GM18508 (cell line): ENCODE measurements around the gene PPM1B.
"Not testable (repeated sequence)": the region's sequence is repeated elsewhere in the genome, so short reads cannot be mapped to it uniquely, and the experiment has no call there.

Experiments
- ATAC-seq: cut with Tn5 transposase; IDR thresholded peaks from one replicate; pipeline ENCODE4 v1.9.1; 2021; ENCODE audit warnings: moderate number of reproducible peaks; ENCODE audit not compliant: insufficient read depth, unreplicated experiment

PPM1B gene

DNA sequence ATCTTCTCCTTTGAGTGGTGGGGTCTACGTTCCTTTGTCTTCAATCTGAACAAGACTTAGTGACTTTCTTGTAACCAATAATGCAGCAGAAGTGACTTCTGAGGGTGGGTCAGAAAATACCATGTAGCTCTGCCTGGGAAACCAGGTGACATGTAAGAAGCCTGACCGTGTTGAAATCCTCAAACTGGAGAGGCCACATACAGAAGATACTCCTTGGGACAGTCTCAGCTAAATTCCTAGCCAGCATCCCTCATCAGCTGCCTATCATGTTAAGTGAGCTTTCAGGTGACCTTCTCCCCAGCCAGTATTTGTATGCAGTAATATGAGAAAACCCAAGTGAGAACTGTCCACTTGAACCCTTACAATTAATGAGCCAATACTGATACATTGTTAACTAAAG lies 27.0 kb downstream of the PPM1B start:
- ATAC-seq, result no peak

DNA sequence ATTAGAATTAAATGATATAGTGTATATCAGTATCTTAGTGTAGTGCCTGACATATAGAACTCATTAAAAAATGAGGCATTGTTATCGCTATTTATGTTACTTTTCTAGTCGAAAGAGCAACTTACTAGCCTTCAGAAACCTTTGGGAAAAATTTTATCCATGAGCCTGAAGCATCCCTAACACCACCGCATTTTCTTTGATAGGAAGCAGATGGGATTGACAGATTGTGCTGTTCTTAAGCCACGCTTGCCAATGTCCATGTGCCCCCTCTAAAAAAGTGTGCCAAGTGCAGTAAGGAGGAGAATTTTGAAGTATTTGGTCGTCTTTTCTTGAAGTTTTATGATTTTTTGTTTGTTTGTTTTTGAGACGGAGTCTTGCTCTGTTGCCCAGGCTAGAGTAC lies 29.1 kb downstream of the PPM1B start:
- no peak for ATAC-seq

DNA sequence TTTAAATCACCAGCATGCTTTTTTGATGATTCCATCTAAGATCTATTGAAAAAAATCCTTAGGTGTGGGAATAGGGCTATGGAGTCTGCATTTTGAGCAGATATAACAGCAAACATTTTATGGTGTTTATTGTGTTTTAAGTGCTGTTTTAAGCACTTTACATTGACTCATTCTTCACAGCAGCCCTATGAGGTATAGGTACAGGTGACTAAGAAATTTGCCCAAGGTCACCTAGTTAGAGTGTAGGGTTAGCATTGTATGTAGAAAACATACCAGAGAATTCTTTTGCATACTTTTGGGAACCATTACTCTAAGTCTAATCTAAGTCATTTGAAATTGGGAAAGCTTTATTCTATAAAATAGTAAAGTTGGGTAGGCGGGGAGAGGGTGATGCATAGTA lies 31.3 kb downstream of the PPM1B start:
- no peak for ATAC-seq

DNA sequence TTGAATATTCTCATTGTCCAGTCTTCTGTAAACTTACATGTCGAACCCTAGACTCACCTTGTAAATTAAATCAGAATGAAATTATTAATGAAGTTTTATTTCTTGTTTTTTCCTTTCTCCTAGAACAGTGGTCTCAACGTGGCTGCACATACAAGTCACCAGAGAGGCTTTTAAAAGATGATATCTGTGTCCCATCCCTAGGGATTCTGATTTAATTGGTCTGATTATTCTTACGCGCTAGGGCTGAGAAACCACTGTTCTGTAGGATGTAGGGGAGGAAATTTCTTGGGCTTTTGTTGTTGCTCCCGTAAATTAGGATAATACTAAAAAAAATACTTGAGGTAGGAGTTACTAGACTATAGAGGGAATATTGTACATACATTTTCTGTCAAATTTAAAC lies 32.1 kb downstream of the PPM1B start:
- ATAC-seq, result no peak

DNA sequence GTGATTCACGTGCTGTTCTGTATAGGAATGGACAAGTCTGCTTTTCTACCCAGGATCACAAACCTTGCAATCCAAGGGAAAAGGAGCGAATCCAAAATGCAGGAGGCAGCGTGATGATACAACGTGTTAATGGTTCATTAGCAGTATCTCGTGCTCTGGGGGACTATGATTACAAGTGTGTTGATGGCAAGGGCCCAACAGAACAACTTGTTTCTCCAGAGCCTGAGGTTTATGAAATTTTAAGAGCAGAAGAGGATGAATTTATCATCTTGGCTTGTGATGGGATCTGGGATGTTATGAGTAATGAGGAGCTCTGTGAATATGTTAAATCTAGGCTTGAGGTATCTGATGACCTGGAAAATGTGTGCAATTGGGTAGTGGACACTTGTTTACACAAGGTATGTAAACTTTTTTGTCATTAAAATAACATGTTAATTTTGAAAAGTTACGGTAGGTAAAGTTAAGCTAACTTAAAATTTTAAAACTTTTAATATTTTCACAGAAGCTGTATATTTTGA lies 33.0 kb downstream of the PPM1B start:
- no peak for ATAC-seq

DNA sequence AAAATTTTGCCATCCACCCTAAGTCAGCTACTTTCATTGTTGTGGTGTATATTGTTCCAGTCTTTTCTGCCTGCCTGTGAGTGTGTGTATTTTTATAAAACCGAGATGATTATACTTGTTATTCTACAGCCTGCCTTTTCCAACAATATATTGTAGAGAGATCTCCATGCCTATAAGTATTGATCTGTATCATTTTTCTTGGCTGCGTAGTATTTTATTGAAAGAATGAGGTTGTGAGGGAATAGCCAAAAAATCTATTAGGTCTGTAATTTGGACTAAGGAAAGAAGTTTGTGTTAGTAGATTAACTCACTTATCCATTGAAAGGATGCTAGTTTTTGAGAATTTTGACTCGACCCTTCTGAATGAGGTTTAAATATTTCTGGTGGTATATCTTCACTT lies 34.9 kb downstream of the PPM1B start:
- no peak for ATAC-seq

DNA sequence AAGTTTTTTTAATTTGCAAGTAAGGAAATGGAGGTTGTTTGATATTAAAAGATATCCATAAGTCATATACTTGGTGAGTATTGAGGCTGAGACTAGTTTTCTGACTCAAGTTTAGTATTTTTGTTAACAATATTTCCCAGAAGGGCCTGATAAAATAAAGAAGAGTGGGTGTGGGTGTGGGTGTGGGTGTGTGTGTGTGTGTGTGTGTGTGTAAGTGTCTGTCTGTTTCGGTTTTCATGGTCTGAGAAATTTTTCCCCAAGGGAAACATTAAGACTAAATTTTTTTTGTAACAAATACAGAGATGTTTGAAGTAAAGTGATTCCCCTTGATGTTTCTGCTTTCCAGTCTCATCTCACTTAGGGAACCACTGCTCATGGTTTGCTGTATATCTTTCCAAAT lies 36.5 kb downstream of the PPM1B start:
- no peak for ATAC-seq

DNA sequence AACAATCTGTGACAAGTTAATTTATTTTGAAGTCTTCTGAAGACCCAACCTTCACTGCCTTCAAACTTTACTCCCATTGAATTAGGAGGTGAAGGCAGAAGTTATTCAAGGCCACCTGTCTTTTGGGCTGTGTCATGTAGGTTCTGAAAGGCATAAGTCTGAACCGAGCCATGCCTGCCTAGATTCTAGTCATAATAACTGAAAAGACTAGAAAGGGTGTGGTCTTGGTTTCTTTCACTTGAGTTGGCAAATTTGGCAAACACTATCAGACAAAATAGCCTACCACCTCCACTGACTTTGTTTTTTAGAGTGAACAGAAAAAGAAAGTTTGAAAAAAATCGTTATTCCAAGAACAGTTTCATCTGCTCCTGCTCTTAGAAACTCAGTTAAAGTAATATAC lies 38.4 kb downstream of the PPM1B start:
- ATAC-seq, result no peak

DNA sequence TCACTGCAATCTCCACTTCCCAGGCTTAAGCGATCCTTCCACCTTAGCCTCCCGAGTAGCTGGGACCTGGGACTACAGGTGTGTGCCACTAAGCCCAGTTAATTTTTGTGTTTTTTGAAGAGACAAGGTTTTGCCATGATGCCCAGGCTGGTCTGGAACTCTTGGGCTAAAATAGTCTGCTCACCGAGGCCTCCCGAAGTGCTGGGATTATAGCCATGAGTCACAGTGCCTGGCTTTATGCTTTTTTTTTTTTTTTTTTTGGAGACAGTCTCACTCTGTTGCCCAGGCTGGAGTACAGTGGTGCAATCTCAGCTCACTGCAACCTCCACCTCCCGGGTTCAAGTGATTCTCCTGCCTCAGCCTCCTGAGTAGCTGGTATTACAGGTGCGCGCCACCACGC lies 39.0 kb downstream of the PPM1B start:
- not testable (repeated sequence) for ATAC-seq

DNA sequence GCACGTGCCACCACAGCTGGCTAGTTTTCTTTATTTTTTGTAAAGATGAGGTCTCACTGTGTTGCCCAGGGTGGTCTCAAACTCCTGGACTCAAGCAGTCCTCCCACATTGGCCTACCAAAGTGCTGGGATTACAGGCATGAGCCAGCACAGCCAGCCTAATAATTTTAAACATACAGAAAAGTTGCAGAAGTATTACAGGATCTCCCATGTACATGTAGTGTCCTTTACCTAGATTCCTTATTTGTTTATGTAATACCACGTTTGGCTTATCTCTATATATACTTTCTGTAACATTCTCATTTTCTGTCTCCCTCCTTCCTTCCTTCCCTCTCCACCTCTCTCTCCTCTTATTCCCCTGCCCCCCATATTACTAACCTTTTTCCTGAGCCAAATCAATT lies 41.7 kb downstream of the PPM1B start:
- ATAC-seq, result no peak

DNA sequence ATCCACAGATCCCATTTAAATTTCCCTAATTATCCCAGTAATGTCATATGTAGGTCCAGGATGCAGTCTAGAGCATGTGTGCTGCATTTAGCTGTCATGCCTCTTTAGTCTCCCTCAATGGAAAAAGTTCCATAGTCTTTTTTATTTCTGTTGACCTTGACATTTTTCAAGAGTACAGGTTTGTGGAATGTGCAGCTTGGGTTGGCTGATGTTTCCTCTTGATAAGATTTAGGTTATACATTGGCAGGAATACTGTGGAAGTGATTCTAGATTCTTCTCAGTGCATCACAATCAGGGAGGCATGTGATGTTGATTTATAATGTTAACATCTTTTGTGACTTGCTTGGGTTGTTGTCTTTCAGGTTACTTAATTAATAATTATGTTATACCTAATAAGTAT lies 42.5 kb downstream of the PPM1B start:
- no peak for ATAC-seq

DNA sequence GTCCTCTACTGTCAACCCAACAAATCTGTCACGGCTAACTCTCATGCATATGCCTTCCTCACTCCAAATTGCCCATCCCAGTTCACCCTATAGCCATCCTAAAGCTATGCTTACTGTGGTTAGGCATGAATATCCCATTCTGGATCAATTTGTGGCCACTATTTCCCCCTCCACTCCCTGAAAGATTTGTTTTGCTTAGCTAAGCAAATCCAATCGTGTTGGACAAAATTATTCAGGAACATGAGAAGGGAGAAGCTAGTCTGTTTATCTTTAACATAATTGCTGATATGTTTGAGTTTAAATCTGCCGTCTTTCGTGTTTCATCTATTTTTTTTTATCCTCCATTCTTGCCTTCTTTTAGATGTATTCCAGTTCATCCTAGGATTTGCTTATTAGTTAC lies 43.6 kb downstream of the PPM1B start:
- no peak for ATAC-seq

DNA sequence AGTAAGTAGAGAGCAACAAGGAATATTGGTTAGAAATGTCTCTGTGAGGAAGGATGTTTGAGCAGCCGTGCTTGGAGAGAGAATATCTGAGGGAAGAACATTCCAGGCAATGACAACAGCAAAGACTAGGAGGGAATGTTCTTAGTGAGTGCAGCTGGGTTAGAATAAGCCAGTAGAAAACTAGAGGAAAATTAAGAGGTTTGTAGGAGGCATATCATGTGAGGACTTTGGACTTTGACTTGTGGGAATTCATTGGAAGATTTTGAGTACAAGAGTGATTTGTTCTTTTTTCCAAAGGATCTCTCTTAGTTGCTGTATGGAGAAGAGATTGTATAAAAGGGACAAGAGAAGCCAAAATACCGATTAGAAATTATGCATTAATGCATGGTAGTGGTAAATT lies 47.2 kb downstream of the PPM1B start:
- ATAC-seq, result no peak

DNA sequence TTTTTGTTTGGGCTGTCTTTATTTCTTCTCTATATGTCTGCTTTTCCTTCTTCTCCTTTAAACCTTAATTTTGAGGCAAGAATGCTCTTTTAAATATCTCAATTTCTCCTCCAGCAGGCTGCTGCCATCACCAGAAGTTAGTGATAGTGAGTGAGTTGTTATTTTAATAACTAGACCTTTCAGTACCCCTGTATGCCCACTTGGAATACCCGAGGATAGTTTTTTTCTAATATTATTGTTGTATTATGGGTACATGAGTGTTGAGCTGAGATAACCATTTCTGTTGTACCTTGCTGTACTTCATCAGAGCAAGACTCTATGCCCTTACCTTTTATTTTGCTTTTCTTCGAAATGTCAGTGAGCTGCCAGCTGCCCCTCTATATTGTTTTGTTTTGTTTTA lies 50.1 kb downstream of the PPM1B start:
- ATAC-seq, result no peak

DNA sequence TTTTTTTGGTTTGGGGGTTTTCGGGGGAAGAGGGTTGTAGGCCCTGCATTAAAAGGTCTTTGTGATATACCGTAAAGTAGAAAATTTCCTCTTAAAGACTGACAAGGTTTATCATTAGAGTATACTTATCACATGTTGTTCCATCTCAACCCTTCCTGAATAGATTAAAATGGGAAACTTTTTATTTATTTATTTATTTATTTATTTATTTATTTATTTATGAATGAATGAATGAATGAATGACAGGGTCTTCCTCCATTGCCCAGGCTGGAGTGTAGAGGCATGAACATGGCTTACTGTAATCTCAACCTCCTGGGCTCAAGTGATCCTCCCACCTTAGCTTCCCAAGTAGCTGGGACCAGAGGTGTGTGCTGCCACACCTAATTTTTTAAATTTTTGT lies 58.1 kb downstream of the PPM1B start:
- no peak for ATAC-seq

DNA sequence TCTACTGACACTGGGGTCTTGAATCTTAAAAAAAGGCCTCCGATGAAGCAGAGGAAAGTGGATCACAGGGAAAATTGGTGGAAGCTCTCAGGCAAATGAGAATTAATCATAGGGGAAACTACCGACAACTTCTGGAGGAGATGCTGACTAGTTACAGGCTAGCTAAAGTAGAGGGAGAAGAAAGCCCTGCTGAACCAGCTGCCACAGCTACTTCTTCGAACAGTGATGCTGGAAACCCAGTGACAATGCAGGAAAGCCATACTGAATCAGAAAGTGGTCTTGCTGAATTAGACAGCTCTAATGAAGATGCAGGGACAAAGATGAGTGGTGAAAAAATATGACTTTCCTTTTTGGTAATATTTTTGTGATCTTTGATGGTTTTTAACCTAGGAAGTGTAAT lies 61.7 kb downstream of the PPM1B start:
- ATAC-seq, result no peak

DNA sequence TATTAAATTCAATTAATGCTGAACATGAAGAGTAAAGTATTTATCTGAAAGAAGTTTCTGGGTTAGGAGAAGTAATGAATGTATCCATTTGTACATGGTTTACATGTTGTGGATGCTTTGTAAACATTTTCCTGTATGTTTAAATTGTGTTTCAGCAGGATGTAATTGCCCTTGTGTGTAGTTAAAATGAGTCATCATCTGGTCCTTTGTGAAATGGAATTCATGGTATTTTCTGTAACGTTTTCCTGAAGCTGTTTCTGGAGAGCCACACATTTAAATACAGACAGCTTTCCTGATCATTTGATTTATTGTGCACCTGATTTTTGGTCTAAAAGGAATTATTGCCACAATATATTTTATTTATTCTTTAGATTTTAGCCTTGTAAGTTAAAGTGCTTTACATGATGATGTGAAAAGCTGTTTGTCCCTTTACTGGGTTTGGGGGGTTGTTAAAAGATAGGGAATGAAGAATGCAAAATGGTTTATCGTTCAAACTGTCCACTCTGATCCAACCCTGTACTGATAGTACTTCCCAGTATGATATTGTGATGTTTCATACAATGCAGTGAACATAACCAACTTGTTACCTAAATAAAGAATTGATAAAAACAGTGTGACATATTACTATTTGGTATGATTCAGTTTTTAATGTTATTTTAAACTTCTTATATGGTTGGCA lies 64.9 kb downstream of the PPM1B start:
- ATAC-seq, result no peak

DNA sequence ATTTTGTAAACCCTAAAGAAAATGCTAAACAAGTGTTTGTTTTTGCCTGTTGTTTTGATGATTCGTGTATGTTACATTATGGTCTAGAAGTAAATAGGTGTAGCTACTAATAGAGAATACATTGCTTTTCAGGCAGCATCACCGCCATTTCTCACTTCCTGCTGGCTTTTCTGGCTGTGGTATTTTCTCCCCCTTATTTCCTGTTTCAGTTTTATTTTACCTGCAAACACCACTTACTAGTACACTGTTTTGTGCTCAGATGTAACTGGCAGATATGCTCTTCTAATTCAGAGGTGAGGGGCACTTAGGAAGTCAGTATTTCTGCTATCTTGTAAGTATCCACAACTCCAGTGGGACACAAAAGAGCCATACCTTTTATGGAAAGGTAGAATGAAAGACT lies 68.5 kb downstream of the PPM1B start:
- ATAC-seq, result peak; percentile 74

DNA sequence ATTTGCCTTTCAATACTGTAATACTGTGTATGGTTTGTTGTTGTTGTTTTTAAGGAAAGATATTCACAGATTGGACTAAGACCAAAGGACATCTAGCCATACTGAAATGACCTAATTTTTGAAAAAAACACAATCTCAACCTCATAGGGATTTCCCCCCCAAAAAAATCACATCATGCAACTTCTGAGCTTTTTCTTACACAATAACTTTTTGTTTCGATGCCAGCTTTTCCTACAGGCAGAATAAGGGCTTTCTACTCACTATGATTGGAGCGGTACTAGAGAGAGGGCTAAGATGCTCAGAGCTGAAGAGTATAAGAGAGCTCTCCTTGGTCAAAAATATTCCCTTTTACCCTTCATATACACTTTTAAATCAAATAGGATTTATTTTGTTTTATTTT lies 74.2 kb downstream of the PPM1B start:
- no peak for ATAC-seq

DNA sequence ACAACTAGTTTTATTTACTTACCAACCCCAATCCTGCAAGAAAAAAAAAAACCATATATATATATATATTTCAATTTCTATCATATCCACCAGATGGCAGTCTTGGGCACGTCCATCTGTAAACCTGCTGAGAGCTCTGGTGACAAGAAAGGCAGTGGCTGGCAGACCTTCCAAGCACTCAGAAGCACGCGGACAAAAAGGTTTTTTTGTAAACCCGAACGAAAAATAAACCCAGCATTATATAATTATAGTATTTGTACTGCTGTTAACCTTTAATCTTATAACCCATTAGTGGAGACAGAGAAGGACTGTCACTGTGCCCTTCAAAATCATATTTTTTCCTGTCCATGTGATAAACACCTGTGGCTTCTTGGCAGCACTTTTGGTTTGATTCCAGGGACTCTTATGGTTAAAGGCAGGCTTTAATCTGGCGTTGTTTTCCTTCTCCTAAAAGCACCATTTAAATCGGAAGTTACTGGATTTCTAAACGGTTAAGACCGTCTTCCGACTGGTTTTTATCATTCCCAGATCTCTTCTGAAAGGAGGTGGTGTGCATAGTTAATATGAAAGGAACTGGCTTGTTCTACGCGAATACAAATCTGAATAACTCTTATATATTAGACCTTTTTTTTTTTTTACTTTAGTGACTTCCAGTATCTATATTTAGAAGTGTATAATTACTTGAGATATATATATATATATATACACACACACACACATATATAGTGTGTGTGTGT lies 75.6 kb downstream of the PPM1B start:
- no peak for ATAC-seq

DNA sequence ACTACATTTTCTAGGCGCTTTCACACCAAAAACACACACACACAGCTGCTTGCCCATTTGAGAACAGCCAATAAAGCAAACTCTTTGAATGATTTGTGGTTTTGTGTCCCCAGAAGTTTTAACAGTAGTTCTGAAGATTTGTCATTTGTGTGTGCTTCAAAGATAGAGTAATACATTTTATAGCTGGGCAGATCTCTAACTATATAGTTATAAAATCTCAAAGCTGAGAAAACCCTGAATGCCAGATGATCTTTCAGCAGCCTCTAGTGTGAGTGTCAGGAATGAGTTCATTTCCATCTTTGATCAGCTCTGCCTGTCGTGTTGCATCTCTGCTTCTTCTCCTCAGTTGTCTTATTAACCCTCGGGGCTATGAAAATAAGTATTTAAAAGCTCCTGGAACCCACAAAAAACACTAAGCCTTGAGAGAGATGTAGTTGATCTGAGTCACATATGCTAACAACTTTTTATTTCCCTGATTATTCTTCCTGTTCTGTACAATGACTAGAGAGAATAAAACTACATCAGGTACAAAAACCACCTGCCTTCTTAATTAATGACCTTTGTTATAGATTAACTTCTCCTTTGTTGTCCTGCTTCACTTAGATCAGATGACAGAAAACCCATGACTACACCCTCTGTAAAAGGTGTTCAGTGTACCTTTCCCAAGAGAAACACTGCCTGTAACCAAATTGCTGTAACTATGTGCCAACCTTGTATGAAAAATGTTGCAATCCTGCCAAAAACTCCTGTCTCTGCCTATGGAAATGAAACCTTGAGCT lies 76.6 kb downstream of the PPM1B start:
- no peak for ATAC-seq
